Neutrophil (primary cell): Measurements from ENCODE around the gene FNBP1L.

ENCODE experiments used
- H3K27ac ChIP-seq: fragments of 200-600 bp; sonication (generic); 2 replicates; pipeline ENCODE4 v1.5.1; 2016; ENCODE audit warnings: mild to moderate bottlenecking, moderate library complexity
- H3K27me3 ChIP-seq: fragments of 200-600 bp; sonication (generic); 2 replicates; pipeline ENCODE4 v1.6.0; 2016; ENCODE audit warnings: mild to moderate bottlenecking
- H3K36me3 ChIP-seq: fragments of 200-600 bp; sonication (generic); 2 replicates; pipeline ENCODE4 v1.5.1; 2017
- H3K4me1 ChIP-seq, 2 experiments: fragments of 200-600 bp in 1 of 2; sonication (generic) in 1 of 2; 1 replicate in 1 of 2; 2 replicates in 1 of 2; pipeline versions ENCODE4 v1.5.1 to v1.6.1; 2013 to 2016; ENCODE audit warnings: low read depth in 1 of 2, low read length in 1 of 2, mild to moderate bottlenecking in 1 of 2, moderate library complexity in 1 of 2; ENCODE audit not compliant: control insufficient read depth in 1 of 2, insufficient read depth in 1 of 2
- H3K4me3 ChIP-seq, 2 experiments: fragments of 200-600 bp in 1 of 2; sonication (generic) in 1 of 2; 1 replicate in 1 of 2; 2 replicates in 1 of 2; pipeline ENCODE4 v1.5.1; 2013 to 2016; ENCODE audit warnings: low read depth in 1 of 2, low read length in 1 of 2, mild to moderate bottlenecking in 1 of 2, moderate library complexity in 1 of 2
- H3K9me3 ChIP-seq: fragments of 200-600 bp; sonication (generic); 2 replicates; pipeline ENCODE4 v1.5.1; 2016
- TF ChIP-seq, protein P1 (sequence below): fragments of 200-600 bp; sonication (generic); IDR thresholded peaks from 2 replicates; pipeline ENCODE4 v1.5.1; 2016; ENCODE audit warnings: antibody characterized with exemption

FNBP1L gene

DNA sequence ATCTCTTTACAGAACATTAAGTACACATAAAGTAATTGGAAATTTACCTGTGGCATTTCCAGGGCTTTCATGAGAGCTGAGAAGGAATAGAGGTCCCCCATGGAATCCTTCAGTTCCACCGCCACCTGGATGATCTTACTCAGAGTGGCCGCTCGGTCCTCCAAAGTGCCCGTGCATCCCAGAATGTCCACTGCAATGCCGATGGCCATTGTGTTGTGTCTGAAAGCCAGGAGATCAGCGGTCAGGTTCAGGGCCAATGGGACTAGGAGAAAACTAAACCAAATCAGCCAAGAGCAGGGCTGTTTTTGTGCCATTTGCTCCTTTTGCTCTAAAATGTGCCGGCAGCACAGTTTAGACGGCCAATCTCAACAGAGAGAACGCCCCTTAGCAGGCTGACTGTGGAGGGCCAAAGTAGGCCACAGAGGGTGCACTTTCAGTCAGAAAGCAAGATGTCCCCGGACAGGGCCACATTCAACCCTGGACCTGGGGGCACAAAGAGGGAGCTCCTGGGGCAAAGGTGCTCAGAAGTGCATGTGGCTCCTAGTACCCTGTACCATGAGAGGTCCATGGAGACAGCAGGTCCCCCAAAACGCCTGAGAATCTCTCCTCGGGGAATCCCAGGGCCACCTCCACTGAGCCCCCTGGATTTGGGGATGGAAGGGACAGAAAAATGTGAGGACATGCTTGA is 123.8 kb downstream of the FNBP1L start:
- Histone ChIP-seq H3K27ac (no peak overlapping the region), H3K36me3 (no peaks in the 10 kb centered on the region), H3K4me1 (no peaks in the 10 kb centered on the region), H3K9me3 (no peaks in the 10 kb centered on the region), H3K27me3 (no peaks in the 10 kb centered on the region), H3K4me3 (no peak overlapping the region)
- TF ChIP-seq, protein P1, sequence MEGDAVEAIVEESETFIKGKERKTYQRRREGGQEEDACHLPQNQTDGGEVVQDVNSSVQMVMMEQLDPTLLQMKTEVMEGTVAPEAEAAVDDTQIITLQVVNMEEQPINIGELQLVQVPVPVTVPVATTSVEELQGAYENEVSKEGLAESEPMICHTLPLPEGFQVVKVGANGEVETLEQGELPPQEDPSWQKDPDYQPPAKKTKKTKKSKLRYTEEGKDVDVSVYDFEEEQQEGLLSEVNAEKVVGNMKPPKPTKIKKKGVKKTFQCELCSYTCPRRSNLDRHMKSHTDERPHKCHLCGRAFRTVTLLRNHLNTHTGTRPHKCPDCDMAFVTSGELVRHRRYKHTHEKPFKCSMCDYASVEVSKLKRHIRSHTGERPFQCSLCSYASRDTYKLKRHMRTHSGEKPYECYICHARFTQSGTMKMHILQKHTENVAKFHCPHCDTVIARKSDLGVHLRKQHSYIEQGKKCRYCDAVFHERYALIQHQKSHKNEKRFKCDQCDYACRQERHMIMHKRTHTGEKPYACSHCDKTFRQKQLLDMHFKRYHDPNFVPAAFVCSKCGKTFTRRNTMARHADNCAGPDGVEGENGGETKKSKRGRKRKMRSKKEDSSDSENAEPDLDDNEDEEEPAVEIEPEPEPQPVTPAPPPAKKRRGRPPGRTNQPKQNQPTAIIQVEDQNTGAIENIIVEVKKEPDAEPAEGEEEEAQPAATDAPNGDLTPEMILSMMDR = no peak

DNA sequence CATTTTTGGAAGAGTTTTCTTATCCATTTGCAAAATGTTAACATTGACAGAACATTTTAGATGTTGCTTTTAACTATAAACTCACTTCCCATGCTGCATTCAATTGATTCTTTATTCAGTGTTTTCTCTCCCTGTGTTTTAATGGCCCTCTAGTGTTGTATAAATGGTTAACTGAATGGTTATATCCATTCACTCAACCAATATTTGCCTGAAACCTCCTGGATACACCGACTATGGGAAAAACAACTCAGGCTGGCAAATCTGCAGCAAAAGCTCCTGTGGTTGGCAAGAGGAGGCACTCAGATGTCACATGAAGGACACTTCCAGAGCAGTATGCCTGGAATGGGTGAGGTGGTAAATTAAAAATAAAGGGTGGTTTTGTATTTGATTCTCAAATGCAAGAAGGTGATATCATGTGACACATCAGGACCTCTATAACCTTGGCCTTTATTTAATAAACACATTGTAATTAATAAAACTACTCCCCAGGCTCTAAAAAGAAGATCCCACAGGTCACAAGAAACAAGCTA is 126.1 kb downstream of the FNBP1L start:
- Histone ChIP-seq H3K4me1 (no peaks in the 10 kb centered on the region), H3K4me3 (no peak overlapping the region), H3K9me3 (no peaks in the 10 kb centered on the region), H3K27ac (no peak overlapping the region), H3K27me3 (no peaks in the 10 kb centered on the region), H3K36me3 (no peaks in the 10 kb centered on the region)
- TF ChIP-seq, protein P1 = no peak

GRCh38 chr1:93574511-93574910 is 126.6 kb downstream of the FNBP1L start:
- H3K4me3 ChIP-seq = no peak overlapping the region
- no peaks in the 10 kb centered on the region for H3K9me3 ChIP-seq
- no peaks in the 10 kb centered on the region for H3K36me3 ChIP-seq
- H3K27me3 ChIP-seq = no peaks in the 10 kb centered on the region
- H3K27ac ChIP-seq = no peak overlapping the region
- no peaks in the 10 kb centered on the region for H3K4me1 ChIP-seq
- TF ChIP-seq, protein P1 = no peak

DNA sequence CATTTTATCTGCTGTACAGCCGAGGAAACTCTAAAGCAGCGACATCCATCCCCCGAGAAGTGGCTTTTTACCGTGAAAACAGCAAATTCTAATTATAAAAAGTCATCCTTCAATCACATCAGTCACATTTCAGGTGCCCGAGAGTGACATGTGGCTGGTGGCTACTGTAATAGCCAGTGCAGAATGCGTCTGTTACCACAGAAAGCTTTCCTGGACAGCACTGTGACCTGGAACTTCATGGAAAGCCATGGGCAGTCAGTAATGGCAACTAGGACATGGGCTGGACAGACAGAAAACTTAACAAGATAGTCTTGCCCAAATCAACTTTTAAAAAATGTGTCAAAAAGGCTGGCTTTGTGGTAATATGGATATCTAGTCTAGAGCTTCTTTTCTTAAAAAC is 127.1 kb downstream of the FNBP1L start:
- no peaks in the 10 kb centered on the region for H3K27me3 ChIP-seq
- no peak overlapping the region for H3K27ac ChIP-seq
- TF ChIP-seq, protein P1 = no peak
- H3K4me1 ChIP-seq = no peaks in the 10 kb centered on the region
- no peaks in the 10 kb centered on the region for H3K9me3 ChIP-seq
- no peak overlapping the region for H3K4me3 ChIP-seq
- H3K36me3 ChIP-seq = no peaks in the 10 kb centered on the region

DNA sequence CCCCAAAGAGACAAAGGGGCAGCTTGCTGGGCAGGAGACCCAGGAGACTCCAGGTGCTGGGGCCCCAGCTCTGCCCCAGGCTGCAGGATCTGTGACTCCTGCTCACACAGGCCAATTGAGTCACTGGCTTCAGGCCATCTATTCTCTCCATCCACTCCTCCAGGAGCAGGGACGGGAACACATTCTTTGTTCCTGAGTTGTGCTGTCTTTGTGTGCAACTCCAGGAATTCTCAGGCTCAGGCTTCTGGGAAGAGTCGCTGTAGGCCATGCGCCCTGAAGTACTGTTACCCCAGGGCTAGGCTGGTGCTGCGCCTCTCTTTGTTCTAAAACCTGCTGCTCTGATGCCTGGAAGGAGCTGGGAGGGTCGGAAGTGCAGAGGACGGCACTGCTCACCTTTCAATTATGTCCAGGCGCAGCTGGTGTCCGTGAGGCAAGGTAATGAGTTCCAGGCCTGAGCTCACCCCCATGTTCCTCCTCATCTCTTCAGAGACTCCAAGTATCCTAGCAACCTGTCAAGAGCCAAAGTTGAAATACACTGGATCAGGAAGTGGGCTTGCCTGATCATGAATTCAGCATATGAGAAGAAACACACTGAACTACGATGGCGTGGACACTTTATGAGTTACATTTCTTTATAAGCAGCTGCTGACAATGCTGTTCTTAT is 127.8 kb downstream of the FNBP1L start:
- no peak overlapping the region for H3K27ac ChIP-seq
- H3K27me3 ChIP-seq = no peaks in the 10 kb centered on the region
- H3K36me3 ChIP-seq = no peaks in the 10 kb centered on the region
- no peak overlapping the region for H3K4me3 ChIP-seq
- TF ChIP-seq, protein P1 = no peak
- H3K4me1 ChIP-seq = no peaks in the 10 kb centered on the region
- no peaks in the 10 kb centered on the region for H3K9me3 ChIP-seq
